ENCODE data around the gene CAMK1D. TPM values are rescaled to one million over a fixed set of nuclear protein-coding genes. Genes with fewer than 3 reads are reported as not detected.
A peak's percentile ranks its signal among the peaks of the same experiment; 100 is the strongest.
"Not testable (repeated sequence)": the region's sequence is repeated elsewhere in the genome, so short reads cannot be mapped to it uniquely, and the experiment has no call there.

CAMK1D gene
- total RNA-seq, 1 donor from 2014 or later = 8.9 TPM

DNA sequence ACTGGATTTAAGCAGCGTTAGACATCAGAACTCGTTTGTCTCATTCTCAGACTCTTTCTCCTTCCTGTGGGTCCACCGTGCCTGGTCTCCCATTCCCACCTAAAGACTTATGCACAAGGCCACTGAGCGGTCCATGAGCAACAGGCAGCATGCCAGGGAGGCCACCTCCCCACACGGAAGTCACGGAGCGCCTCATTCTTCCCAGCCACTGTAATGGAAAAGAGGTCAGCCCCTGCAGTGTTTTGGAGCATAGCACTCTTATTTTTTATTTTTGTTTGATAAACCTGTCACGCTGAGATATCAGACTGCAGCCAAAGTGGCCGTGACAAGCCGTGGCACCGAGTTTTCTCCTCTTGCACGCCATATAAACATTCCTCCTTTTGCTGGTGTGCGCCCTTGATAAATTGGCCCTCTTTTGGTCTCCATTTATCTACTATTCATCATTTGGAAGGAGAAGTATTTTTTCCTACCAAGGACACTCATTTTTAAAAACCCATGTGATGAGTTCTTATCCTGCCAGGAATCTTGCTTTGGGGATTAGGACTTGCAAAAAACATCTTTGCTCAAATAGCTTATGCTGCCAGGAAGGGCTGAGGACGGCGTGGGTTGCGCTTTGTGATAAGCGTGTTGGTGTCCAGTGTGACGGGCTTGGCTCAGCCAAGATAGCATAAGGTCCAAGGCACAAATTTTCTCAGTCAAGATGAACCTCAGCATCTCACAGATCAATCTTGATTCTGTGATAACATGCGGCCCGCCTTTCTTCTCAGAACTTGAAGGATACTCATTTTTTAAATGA is 446.2 kb downstream of the CAMK1D start:
- DNase-seq (peak; percentile 36), ATAC-seq (peak; percentile 43)
- intact Hi-C loops (cut with micrococcal nuclease) = no loop called here

DNA sequence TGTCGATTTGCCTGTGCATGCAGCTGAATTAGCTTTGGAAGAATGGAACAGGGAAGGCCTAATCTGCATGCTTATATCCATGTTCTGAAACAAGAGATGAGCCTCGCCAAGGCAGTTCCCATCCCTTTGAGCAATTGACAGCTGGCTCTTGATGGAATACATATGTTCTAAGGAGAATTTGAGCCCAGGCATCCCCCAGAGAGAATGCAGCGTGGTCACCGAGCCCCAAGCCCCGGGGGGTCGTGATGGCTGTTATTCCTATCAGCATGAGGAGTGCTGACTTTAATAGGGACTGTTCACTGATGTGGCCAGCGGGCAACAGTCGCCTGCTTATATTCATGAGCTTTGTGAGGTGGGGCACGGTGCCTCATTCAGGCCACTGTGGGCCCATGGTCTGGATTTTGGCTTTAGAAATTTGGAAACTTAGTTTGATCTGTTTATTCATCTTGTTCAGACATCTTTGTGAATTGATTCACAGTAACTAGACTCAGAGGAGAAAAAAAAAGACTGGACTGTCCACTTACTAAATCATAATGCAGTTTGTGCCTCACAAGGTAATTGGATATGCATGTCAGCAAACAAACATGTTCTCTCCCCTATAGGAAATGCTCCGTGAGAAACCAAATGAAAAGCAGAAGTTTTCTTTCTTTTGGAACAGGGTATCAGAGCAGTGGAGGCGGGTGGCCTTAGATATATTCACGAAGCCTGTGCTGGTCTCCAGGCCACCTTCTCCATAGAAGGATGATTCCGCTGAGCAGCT is 447.2 kb downstream of the CAMK1D start:
- intact Hi-C loops (cut with micrococcal nuclease) = no loop called here
- no peak for ATAC-seq
- DNase-seq = no peak

DNA sequence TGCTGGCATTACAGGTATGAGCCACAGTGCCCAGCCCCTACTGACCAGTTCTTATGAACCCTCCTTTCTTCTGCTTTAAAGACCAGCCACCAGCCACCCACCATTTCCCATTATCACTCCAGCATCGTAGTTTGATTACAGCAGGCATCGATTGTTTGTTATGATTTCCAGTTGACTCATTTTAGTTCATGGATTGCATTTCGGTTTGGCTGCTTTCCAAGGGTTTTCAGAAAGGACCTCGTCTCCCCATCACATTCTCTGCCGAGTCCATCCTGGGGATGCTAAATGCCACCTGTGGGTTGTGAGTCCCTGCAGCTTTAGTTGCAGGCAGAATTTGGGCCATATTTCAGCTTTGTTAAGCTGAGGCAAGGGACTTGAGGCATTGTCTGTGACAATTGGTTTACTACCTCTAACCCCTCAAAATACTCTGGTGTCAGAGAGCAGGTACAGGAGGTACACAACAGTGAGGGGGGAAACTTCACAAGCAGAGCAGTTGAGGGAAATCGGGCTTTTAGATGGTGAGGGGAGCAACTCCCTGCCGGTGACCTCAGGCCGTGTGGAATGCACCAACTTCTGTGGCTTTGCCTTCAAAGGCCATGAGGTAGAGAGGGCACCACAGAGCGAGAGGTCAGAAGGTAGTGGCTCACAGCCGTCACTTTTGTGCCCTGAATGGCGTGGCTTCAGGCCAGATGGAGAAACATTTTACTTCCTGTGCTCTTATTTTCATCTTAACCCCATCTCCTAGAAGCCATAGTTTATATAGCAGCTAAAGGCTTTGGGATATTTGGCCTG is 448.3 kb downstream of the CAMK1D start:
- ATAC-seq (no peak), DNase-seq (no peak)
- intact Hi-C loops (cut with micrococcal nuclease) = no loop called here

DNA sequence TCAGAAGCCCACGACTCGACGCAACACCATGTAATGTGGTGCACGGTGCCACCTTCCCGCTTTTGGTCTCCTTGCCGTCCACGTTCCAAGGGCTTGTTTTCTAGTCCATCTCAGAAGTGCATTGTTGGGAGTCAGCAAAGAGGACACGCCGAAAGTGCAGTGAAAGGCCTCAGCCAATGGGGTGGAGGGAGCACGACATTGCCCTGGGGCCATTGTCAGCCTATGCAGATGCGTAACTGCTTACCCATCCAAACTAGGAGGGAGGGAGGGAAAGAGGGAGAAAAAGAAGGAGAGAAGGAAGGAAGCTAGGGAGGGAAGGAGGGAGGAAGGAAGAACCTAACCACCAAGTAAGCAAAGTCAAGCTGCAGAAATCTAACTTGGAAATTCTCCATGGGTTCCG is 449.8 kb downstream of the CAMK1D start:
- intact Hi-C loops (cut with micrococcal nuclease) = no loop called here
- DNase-seq (no peak), ATAC-seq (no peak)

DNA sequence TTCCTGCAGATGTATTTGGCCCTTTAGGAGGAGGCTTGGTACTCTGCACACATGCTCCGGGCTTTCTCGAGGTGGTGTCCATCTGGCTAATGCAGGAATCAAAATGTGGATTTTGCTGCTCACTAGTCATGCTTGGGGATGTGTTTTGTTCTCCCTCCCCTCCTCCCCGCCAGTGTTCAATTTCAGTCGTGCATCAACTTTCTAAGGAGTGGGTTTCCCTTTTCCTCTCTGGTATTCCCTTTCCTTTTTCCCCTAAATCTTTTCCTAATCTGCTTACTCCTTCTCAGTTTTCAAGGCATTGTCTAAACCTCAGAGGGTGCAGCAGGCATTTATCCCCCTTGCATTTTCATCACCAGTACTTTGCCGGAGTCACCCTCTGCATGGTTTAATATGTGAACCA is 450.4 kb downstream of the CAMK1D start:
- ATAC-seq (no peak), DNase-seq (no peak)
- intact Hi-C loops (cut with micrococcal nuclease) = no loop called here

DNA sequence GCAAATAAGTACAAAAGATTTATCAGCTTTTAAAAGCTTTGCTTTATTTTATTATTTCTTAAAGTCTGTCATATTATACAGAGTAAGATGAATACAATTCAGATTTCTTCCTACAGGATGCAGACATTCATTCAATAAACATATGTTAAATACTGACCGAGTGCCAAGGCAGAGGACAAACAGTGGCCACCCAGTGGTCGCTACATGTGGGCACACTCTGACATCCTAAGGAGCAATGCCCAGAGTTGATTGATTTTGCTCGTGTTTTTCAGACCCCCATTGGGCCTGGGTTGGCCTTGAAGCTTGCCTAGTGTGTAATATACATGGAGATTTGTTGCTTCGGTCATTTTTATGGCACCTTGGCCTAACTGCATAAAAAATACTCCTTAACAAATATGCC is 451.0 kb downstream of the CAMK1D start:
- intact Hi-C loops (cut with micrococcal nuclease) = no loop called here
- DNase-seq = no peak
- ATAC-seq = no peak

DNA sequence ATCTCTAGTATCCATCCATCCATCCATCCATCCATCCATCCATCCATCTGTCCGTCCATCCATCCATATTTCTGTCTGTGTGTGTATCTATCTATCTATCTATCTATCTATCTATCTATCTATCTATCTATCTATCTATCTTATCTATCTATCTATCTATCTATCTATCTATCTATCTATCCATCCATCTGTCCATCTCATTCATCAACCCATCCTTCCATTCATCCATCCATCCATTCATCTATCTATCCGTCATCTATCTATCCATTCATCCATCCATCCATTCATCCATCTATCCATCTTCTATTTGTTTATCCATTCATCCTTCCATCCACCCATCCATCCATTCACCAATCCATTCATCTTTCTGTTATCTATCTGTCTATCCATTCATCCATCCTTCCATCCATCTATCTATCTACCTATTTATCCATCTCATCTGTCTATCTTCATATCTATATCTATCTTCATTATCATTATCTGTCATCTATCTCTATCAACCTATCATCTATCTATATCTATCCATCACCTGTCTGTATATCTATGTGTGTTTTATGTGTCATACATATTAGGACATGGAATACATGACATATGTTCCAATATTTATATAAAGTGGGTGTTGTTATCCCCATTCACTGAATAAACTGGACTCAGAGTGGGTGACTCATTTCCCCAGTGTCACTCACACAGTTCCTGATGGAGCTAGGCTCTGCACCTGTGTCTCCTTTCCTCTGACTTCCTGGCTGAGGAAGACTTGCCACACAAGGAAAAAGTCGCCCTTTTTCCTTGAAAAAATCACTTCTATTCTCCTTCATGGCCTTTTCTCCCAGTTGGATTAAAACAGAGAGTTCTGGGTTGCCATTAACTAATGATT is 452.1 kb downstream of the CAMK1D start:
- intact Hi-C loops (cut with micrococcal nuclease) = no loop called here
- ATAC-seq = no peak
- DNase-seq = no peak

DNA sequence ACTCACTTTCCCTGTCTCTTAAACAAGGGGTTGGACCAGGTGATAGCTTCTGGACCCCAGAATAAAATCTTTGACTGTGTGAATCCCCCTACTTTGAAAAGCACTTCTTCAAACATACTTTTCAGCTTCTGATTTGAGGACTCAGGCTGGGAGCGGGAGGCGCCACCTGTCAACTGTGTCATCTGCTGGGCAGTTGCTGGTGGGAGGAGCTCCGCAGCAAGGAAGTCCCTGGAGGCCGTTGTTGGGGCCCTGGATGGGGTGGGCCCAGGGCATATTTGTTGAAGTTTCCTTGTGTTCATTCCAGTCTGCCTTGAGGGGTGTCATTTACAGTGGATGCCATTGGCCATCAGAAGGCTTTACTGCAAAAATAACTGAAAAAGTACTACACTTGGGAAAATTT is 454.4 kb downstream of the CAMK1D start:
- DNase-seq (no peak), ATAC-seq (no peak)
- intact Hi-C loops (cut with micrococcal nuclease) = no loop called here

DNA sequence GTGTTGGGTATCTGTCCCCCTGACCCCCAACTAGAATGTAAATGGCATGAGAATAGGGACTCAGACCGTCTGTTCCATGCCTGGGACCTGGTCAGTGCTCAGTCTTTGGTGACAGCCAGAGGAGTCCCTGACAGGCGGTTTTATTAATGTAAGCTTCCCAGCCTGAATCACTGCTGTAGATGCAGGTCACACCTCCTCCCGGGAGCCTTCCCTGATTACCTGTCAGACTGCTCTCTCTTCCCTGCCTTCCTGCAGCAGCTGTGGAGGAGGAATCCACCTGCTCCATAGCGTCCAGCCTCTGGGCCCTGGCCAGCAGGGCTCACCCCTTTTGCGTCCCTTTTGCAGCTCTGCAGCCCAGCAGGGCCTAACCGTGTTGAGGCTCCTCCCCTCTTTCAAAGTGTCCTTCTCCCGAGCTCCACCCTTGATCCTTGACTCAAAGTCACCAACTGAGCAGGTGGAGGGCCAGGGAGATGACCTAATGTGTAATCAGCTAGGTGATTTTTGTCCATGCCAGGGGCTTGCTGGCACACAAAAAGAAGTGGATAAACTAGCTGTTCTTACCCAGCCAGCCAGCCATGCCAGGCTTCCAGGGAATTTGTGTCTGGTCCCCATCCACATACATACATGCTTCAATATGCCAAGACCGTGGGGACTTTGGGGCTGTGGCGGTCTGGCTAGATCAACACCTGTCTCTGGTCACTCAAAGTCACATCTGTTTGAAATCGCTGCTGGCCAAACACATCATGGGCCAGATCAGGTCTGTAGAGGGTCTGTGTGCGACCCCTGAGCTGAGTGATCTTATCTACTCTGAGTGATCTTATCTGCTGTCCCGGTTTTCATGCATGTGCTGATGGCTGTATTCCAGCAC is 457.1 kb downstream of the CAMK1D start:
- intact Hi-C loops (cut with micrococcal nuclease) = no loop called here
- no peak for DNase-seq
- no peak for ATAC-seq

DNA sequence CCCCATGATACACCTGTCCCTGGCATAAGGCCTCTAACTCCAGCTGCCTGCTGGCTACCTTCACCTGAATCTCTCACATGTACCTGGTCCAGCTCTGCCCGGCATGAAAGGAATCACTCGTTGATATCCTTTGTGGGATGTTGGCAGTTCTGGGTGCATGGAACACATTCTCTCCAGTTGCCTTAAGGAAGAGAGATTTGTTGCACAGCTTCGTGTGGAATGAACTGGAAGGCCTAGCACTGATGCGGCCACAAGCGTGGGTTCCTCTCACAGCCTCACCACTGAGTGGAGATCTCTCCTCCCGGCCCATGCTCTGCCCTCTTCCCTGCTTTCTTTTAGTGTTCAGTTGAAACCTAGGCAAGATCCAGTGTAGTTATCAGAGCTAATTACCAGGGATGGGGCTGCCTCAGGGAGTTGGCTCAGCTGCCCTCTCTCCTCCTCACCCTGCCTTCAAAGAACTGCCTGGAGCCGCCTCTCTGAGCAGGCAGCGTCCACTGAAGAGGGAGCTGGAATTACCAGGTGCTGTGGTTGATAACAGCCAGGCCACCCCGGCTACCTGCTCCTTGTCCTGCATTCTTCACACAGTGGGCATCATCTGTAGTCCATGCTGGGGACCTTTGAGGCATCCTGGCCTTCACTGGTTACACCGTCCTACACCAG is 457.9 kb downstream of the CAMK1D start:
- ATAC-seq (no peak), DNase-seq (no peak)
- intact Hi-C loops (cut with micrococcal nuclease) = no loop called here

DNA sequence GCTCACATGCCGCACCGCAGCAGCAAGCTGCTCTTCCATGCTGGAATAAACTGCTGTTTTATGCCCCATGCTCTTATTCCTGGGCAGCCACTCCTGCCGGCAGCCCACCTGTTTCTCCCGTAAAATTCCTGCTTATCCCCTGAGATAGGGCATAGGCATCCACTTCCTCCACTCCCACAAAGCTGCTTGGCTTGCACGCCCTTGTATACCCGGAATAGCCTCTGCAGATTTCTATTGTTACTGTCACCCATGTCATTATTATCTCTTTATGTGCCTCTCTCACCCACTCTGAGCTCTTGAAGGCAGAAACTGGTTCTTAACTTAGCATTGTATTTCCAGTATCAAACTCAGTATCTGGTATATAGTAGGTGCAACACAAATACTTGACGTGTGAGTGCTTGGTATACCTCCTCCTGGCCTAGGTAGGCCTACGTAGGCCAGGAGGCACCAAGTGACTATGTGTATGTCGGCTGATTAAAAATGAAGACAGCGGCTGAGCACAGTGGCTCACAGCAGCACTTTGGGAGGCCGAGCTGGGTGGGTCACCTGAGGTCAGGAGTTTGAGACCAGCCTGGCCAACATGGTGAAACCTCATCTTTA is 458.8 kb downstream of the CAMK1D start:
- ATAC-seq (peak; percentile 48), DNase-seq (no peak)
- intact Hi-C loops (cut with micrococcal nuclease) = no loop called here

DNA sequence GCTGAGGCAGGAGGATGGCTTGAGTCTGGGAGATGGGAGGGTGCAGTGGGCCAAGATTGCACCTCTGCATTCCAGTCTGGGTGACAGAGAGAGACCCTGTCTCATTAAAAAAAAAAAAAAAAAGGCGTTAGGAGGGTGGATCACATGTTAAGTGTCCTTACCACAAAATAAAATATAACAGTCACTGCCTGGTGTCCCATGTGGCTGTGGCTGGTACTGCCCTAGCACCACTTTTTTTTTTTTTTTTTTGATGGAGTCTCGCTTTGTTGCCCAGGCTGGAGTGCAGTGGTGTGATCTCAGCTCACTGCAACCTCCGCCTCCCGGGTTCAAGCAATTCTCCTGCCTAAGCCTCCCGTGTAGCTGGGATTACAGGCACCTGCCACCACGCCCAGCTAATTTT is 460.7 kb downstream of the CAMK1D start:
- intact Hi-C loops (cut with micrococcal nuclease); ATAC-seq; DNase-seq: not testable (repeated sequence)

DNA sequence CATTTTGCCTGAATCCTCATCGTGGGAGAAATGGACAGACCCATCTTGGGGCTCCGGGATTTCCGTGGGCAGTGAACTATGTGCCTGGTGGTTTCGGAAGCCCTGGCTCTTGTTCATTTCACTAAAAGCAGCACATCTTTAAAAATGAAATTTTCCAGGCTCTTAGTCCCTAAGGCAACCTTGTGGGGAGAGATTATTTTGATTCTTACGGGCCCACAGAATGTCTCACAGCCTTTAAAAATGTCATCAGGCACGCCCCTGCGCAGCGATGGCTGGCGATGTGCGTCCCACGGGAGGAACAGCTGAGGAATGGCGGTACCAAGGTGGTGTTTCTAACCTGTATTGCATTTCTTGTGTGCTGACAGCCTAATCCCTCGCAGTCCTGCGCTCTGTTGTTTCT is 462.5 kb downstream of the CAMK1D start:
- intact Hi-C loops (cut with micrococcal nuclease) = no loop called here
- ATAC-seq (no peak), DNase-seq (no peak)

DNA sequence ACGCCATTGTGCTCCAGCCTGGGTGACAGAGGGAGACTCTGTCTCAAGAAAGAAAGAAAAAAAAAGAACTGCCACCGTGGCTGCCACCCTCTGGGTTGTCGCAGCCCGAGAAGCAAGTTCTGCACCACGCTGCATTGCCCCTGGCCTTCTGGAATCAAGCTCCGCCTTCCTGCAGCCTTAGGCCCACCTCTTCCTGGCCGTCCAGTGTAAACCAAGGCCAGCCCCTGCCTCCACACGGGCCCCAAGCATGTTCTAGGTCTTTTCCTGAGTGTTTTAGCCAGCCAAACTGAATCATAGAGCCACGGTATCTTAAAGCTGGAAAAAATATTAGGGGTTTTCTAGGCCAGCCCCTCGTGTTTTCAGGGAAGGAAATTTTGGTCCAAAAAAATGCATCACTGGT is 463.2 kb downstream of the CAMK1D start:
- DNase-seq (no peak), ATAC-seq (no peak)
- intact Hi-C loops (cut with micrococcal nuclease) = no loop called here

DNA sequence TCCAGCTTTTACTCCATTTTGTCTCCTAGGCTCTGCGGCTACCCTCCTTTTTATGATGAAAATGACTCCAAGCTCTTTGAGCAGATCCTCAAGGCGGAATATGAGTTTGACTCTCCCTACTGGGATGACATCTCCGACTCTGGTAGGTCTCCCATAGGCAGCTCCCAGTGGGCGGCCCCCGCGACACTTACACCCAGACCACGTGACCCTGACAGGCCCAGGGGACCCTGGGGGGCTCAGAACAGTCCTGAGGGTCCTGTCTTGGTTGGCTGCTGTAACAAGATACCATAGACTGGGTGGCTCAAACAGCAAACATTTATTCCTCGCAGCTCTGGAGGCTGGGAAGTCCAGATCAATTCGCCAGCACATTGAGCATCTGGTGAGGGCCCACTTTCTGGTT is 464.8 kb downstream of the CAMK1D start:
- ATAC-seq = no peak
- intact Hi-C loops (cut with micrococcal nuclease) = no loop called here
- no peak for DNase-seq

DNA sequence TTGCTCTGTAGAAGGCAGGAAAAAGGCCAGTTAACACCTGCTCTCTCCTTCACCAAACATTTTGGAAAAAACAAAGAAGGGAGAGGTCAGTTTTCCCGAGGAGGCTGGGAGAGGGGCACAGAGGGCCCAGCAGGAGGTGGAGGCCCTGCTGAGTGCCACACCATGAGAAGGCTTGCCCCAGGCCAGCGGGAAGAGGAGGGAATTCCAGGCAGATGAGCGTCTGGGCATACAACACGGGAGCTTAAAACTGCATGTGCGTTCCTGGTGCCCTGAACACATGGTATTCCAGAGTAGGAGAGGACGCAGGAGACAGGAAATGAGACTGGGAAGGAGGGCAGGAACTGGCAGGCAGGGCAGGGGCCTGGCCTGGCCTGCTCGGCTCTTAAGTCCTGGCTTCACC is 469.7 kb downstream of the CAMK1D start:
- intact Hi-C loops (cut with micrococcal nuclease) = no loop called here
- DNase-seq (no peak), ATAC-seq (no peak)

DNA sequence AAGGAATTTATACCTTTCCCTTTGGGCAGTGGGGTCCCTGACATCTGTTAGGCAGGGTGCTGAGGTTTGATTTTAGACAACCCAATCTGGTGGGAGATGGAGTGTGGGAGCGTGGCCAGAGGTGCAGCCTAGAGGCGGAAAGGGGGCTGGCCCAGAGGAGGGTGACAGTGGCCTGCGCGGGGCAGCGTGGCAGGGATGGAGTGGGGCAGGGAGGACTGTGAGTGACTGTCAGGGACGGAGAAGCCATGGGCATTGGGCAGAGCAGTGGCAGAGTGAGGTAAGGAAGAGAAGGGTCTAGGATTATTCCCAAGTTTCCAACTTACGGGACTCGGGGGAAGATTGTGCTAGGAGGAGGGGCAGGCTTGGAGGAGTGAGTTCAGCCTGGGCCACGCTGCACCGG is 470.3 kb downstream of the CAMK1D start:
- no peak for ATAC-seq
- no peak for DNase-seq
- intact Hi-C loops (cut with micrococcal nuclease) = no loop called here

Measured in left ventricle myocardium superior (tissue), 1 donor.